Adrenal gland (tissue), 12 donors: Measurements from ENCODE around the gene TNFAIP1. TPM values are rescaled to one million over a fixed set of nuclear protein-coding genes. Genes with fewer than 3 reads are reported as not detected.

Experiments used
- DNase-seq, 7 donors: peaks; one replicate each; pipeline ENCODE4 v3.0.0-alpha.2; 2019 to 2020
- H3K27ac ChIP-seq, 5 donors: fragments of 200-600 bp; sonication (generic) in 4 of 5; 1 replicate in 3 of 5; 2 replicates in 2 of 5; pipeline versions ENCODE4 v1.5.1 to v1.8.0; 2016 to 2020; ENCODE audit warnings: mild to moderate bottlenecking in 1 of 5
- H3K27me3 ChIP-seq: fragments of 200-600 bp; 2 replicates; pipeline ENCODE4 v1.8.0; 2021
- H3K36me3 ChIP-seq, 2 donors: fragments of 200-600 bp; replicated peaks in 1 of 2; 1 replicate in 1 of 2; 2 replicates in 1 of 2; pipeline versions ENCODE4 v1.5.1 to v1.8.0; 2018 to 2022
- H3K4me1 ChIP-seq, 2 donors: fragments of 200-600 bp; replicated peaks in 1 of 2; 1 replicate in 1 of 2; 2 replicates in 1 of 2; pipeline versions ENCODE4 v1.5.1 to v1.8.0; 2018 to 2021
- H3K4me3 ChIP-seq, 4 donors: fragments of 200-600 bp; sonication (generic) in 3 of 4; one replicate each; pipeline ENCODE4 v1.5.1; 2016 to 2018
- H3K9me3 ChIP-seq, 3 donors: fragments of 200-600 bp; sonication (generic) in 1 of 3; replicated peaks in 1 of 3; 1 replicate in 2 of 3; 2 replicates in 1 of 3; pipeline versions ENCODE4 v1.5.1 to v1.8.0; 2016 to 2021
- POLR2A ChIP-seq, 2 donors: fragments of 450-650 bp; IDR thresholded peaks; one replicate each; pipeline ENCODE4 v1.6.1; 2017; ENCODE audit warnings: antibody characterized with exemption in 2 of 2, mild to moderate bottlenecking in 2 of 2, moderate library complexity in 1 of 2
- WGBS, 4 donors: extraction: QIAGEN DNeasy Blood & Tissue Kit in 2 of 4; methylation state at CpG; one replicate each; pipeline versions ENCODE4 v1.1.5 to v1.1.7; 2013 to 2017; 5-methylcytosine and 5-hydroxymethylcytosine counted together
- intact Hi-C, 2 donors: fragments of 100-400 bp; cut with DNase I; formaldehyde crosslinking; loops; one replicate each; pipeline versions ENCODE4 v1.14.1 to v1.15.0; 2022 to 2023
- polyA plus RNA-seq, 3 donors: library from polyadenylated mRNA; stranded (reverse); fragments of 200-250 nt in 2 of 3; fragments of 350-450 nt in 1 of 3; fragmentation: Illumina TruSeq in 1 of 3; extraction: RNeasy Lipid Tissue Mini Kit (QIAGEN cat#74804) in 1 of 3; gene quantifications; one replicate each; pipeline ENCODE4 v1.2.3, GENCODE V29; 2013 to 2014
- total RNA-seq, 9 donors: library from RNA; depleted of rRNA in 4 of 9; stranded (reverse); fragments of >200 nt in 4 of 9; fragments of 120-200 nt in 1 of 9; fragmentation: NEBNext Ultra II Directional in 1 of 9; extraction: Animal tissue kit (Norgen Biotek cat#: 25700) in 1 of 9; gene quantifications; one replicate each; pipeline versions ENCODE4 v1.1.0 to v1.2.4, GENCODE V29; 2013 to 2023
- TF ChIP-seq, protein P1 (sequence below), 6 experiments: fragments of 450-650 bp in 4 of 6; fragments of 200-600 bp in 2 of 6; sonication (generic) in 1 of 6; IDR thresholded peaks; 1 replicate in 5 of 6; 2 replicates in 1 of 6; pipeline versions ENCODE4 v1.5.1 to v1.8.0; 2016 to 2021; ENCODE audit warnings: antibody characterized with exemption in 6 of 6, mild to moderate bottlenecking in 2 of 6, moderate library complexity in 1 of 6
- donor health status: healthy with polysubstance abuse.
- donor health status: Bipolar disorder and iron deficiency.
- donor health status: DM: yes; HTN: yes; CAD: no.
- donor health status: DM: no; HTN: no; CAD: no.
- donor health status: DM: no; HTN: no; CAD: no.
- donor health status: DM: yes; HTN: yes; CAD: no.

The TNFAIP1 gene
- total and polyA plus RNA-seq, 12 donors = 17.2 to 70.6 (median 37.6) TPM

DNA sequence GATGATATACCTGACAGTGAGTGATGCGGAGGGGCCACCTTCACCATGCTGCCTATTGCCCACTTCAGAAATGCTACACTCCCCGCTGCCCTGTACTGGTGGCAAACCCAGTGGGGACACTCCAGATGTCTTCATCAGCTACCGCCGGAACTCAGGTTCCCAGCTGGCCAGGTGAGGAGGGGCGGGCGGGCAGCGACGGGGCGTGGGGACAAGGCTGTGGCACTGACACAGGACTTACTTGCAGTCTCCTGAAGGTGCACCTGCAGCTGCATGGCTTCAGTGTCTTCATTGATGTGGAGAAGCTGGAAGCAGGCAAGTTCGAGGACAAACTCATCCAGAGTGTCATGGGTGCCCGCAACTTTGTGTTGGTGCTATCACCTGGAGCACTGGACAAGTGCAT is 52.5 kb downstream of the TNFAIP1 start:
- no peaks in the 10 kb centered on the region for H3K4me1 ChIP-seq
- WGBS, 4 donors = 91 to 95% (median 95%) methylated on average over 8 to 11 of the region's 11 CpGs
- no peak for TF ChIP-seq POLR2A (IDR thresholded peaks at IDR 0.05)
- TF ChIP-seq, protein P1, sequence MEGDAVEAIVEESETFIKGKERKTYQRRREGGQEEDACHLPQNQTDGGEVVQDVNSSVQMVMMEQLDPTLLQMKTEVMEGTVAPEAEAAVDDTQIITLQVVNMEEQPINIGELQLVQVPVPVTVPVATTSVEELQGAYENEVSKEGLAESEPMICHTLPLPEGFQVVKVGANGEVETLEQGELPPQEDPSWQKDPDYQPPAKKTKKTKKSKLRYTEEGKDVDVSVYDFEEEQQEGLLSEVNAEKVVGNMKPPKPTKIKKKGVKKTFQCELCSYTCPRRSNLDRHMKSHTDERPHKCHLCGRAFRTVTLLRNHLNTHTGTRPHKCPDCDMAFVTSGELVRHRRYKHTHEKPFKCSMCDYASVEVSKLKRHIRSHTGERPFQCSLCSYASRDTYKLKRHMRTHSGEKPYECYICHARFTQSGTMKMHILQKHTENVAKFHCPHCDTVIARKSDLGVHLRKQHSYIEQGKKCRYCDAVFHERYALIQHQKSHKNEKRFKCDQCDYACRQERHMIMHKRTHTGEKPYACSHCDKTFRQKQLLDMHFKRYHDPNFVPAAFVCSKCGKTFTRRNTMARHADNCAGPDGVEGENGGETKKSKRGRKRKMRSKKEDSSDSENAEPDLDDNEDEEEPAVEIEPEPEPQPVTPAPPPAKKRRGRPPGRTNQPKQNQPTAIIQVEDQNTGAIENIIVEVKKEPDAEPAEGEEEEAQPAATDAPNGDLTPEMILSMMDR (IDR thresholded peaks at IDR 0.05) = no peak
- no peak overlapping the region for H3K4me3 ChIP-seq
- intact Hi-C loops = no loop called here
- DNase-seq = peak in 1 of 7 donors; percentile 17
- H3K27me3 ChIP-seq = no peaks in the 10 kb centered on the region
- H3K9me3 ChIP-seq = no peaks in the 10 kb centered on the region
- no peak overlapping the region for H3K27ac ChIP-seq
- H3K36me3 ChIP-seq = peaks cover 0 to 60% of the 10 kb centered on the region in 2 donors

DNA sequence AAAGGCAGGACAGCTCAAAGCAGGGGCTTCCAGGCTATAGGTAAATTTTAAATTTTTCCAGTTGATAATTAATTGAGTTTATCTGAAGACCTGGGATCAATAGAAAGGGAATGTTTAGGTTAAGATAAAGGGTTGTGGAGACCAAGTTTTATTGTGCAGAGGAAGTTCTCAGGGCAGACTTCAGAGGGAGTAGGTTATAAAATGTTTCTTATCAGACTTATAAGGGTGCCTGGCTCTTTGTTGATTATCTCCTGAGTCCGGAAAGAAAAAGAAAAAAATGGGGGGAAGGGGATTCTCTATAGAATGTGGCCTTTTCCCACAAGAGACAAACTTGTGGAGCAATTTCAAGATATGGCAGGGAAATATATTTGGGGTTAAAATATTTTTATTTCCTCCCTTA is 54.6 kb downstream of the TNFAIP1 start:
- Histone ChIP-seq H3K27ac (no peak overlapping the region), H3K9me3 (no peaks in the 10 kb centered on the region), H3K27me3 (no peaks in the 10 kb centered on the region), H3K4me1 (peaks cover 0 to 5% of the 10 kb centered on the region in 2 donors), H3K36me3 (peaks cover 0 to 71% of the 10 kb centered on the region in 2 donors), H3K4me3 (no peak overlapping the region)
- DNase-seq = no peak
- intact Hi-C loops = no loop called here
- TF ChIP-seq, protein P1 (IDR thresholded peaks at IDR 0.05) = no peak
- TF ChIP-seq POLR2A (IDR thresholded peaks at IDR 0.05) = no peak
- 90 to 100% (median 95%) methylated on average over 1 of the region's 1 CpG for WGBS, 4 donors

DNA sequence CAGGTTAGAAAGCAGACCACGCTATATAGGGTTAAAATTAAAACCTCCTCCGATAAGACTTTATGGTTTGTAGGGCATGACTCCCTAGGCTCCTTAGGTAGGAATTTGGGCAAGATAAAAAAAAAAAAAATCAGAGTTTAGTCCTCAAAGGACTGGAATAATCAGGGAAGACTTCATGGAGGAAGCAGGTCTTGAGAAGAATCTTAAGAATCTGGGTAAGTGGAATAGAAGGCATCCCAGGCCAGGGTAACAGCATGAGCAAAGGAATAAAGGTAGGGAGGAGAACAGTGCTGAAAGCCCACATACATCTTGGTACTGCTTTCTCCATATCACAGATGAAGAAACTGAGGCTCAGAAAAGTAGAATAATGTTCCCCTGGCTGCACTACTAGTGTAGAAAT is 55.0 kb downstream of the TNFAIP1 start:
- 89 to 100% (median 95%) methylated on average over 2 of the region's 2 CpGs for WGBS, 4 donors
- DNase-seq = no peak
- H3K4me1 ChIP-seq = peaks cover 0 to 6% of the 10 kb centered on the region in 2 donors
- H3K27me3 ChIP-seq = no peaks in the 10 kb centered on the region
- H3K9me3 ChIP-seq = no peaks in the 10 kb centered on the region
- H3K4me3 ChIP-seq = no peak overlapping the region
- intact Hi-C loops = no loop called here
- peaks cover 0 to 71% of the 10 kb centered on the region in 2 donors for H3K36me3 ChIP-seq
- TF ChIP-seq, protein P1 (IDR thresholded peaks at IDR 0.05) = no peak
- TF ChIP-seq POLR2A (IDR thresholded peaks at IDR 0.05) = no peak
- H3K27ac ChIP-seq = no peak overlapping the region

DNA sequence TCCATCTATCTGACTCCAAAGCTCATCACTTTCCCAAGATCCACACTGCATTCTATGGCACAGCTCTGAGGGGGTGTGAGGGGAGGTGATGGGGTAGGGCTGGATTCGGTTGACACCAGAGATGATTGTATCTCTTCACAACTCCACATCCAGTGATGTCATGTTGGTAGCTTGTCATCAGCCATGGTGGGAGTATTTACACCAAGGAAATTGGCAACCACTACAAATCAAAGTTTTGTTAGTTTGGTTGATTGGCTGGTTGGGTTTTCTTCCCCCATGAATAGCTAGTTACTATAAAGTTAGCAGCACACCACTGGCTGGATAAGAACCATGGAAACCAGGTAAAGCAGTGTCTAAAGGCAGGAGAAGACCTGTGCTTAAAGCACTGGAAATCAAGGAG is 55.4 kb downstream of the TNFAIP1 start:
- H3K9me3 ChIP-seq = no peaks in the 10 kb centered on the region
- no peak overlapping the region for H3K27ac ChIP-seq
- no peak overlapping the region for H3K4me3 ChIP-seq
- 96 to 100% (median 99%) methylated on average over 1 of the region's 1 CpG for WGBS, 4 donors
- intact Hi-C loops = no loop called here
- no peak for TF ChIP-seq POLR2A (IDR thresholded peaks at IDR 0.05)
- TF ChIP-seq, protein P1 (IDR thresholded peaks at IDR 0.05) = no peak
- no peaks in the 10 kb centered on the region for H3K27me3 ChIP-seq
- DNase-seq = no peak
- H3K36me3 ChIP-seq = peaks cover 0 to 75% of the 10 kb centered on the region in 2 donors
- H3K4me1 ChIP-seq = peaks cover 0 to 6% of the 10 kb centered on the region in 2 donors
